ENCODE measurements around the gene NUTM2D.
"Not testable (repeated sequence)": the region's sequence is repeated elsewhere in the genome, so short reads cannot be mapped to it uniquely, and the experiment has no call there.

NUTM2D gene

GRCh38 chr10:87342249-87342710 is 15.3 kb upstream of the NUTM2D start:
- DNase-seq (ENCODE audit: low spot score in 2 of 2) (peak; percentile 44 to 49), ATAC-seq (replicated peaks; ENCODE audit: extremely low read depth, poor library complexity, severe bottlenecking) (peak; percentile 92)
- Mint-ChIP-seq H3K4me3 (peak overlapping the region; percentile 78), H3K27ac (ENCODE audit: low read depth) (peak overlapping the region; percentile 61), H3K4me1 (peaks cover 11% of the 10 kb centered on the region)
- H3K27me3 Mint-ChIP-seq; H3K36me3 Mint-ChIP-seq (ENCODE audit: insufficient read depth); H3K9me3 Mint-ChIP-seq: not testable (repeated sequence)

- Mint-ChIP-seq H3K27ac (ENCODE audit: low read depth) (peak overlapping the region; percentile 61), H3K4me1 (peaks cover 11% of the 10 kb centered on the region), H3K4me3 (peak overlapping the region; percentile 78)
- H3K36me3 Mint-ChIP-seq (ENCODE audit: insufficient read depth); H3K9me3 Mint-ChIP-seq; H3K27me3 Mint-ChIP-seq: not testable (repeated sequence)
- ATAC-seq (replicated peaks; ENCODE audit: extremely low read depth, poor library complexity, severe bottlenecking) (peak; percentile 75), DNase-seq (ENCODE audit: low spot score in 2 of 2) (peak; percentile 61 to 76)
Measured at GRCh38 chr10:87342711-87343258, 14.8 kb upstream of the NUTM2D start.

GRCh38 chr10:87345743-87346142 is 11.8 kb upstream of the NUTM2D start:
- not testable (repeated sequence) for DNase-seq (ENCODE audit: low spot score in 2 of 2); H3K27me3 Mint-ChIP-seq; ATAC-seq (replicated peaks; ENCODE audit: extremely low read depth, poor library complexity, severe bottlenecking); H3K36me3 Mint-ChIP-seq (ENCODE audit: insufficient read depth); H3K4me1 Mint-ChIP-seq; H3K4me3 Mint-ChIP-seq; H3K9me3 Mint-ChIP-seq; H3K27ac Mint-ChIP-seq (ENCODE audit: low read depth)

GRCh38 chr10:87350161-87350560 is 7.4 kb upstream of the NUTM2D start:
- H3K4me3 Mint-ChIP-seq; H3K36me3 Mint-ChIP-seq (ENCODE audit: insufficient read depth); H3K4me1 Mint-ChIP-seq; H3K27me3 Mint-ChIP-seq; H3K27ac Mint-ChIP-seq (ENCODE audit: low read depth); H3K9me3 Mint-ChIP-seq; ATAC-seq (replicated peaks; ENCODE audit: extremely low read depth, poor library complexity, severe bottlenecking); DNase-seq (ENCODE audit: low spot score in 2 of 2): not testable (repeated sequence)

GRCh38 chr10:87352825-87353224 is 4.7 kb upstream of the NUTM2D start:
- H3K27me3 Mint-ChIP-seq; H3K4me1 Mint-ChIP-seq; DNase-seq (ENCODE audit: low spot score in 2 of 2); H3K36me3 Mint-ChIP-seq (ENCODE audit: insufficient read depth); H3K9me3 Mint-ChIP-seq; H3K4me3 Mint-ChIP-seq; H3K27ac Mint-ChIP-seq (ENCODE audit: low read depth); ATAC-seq (replicated peaks; ENCODE audit: extremely low read depth, poor library complexity, severe bottlenecking): not testable (repeated sequence)

GRCh38 chr10:87355110-87355509 is 2.4 kb upstream of the NUTM2D start:
- H3K9me3 Mint-ChIP-seq; H3K4me3 Mint-ChIP-seq; H3K27me3 Mint-ChIP-seq; H3K27ac Mint-ChIP-seq (ENCODE audit: low read depth); DNase-seq (ENCODE audit: low spot score in 2 of 2); H3K36me3 Mint-ChIP-seq (ENCODE audit: insufficient read depth); ATAC-seq (replicated peaks; ENCODE audit: extremely low read depth, poor library complexity, severe bottlenecking); H3K4me1 Mint-ChIP-seq: not testable (repeated sequence)

- not testable (repeated sequence) for ATAC-seq (replicated peaks; ENCODE audit: extremely low read depth, poor library complexity, severe bottlenecking); DNase-seq (ENCODE audit: low spot score in 2 of 2); H3K36me3 Mint-ChIP-seq (ENCODE audit: insufficient read depth); H3K4me1 Mint-ChIP-seq; H3K4me3 Mint-ChIP-seq; H3K9me3 Mint-ChIP-seq; H3K27ac Mint-ChIP-seq (ENCODE audit: low read depth); H3K27me3 Mint-ChIP-seq
Measured at GRCh38 chr10:87358159-87358558, 615 bp downstream of the NUTM2D start.

- not testable (repeated sequence) for DNase-seq (ENCODE audit: low spot score in 2 of 2); H3K4me3 Mint-ChIP-seq; H3K27me3 Mint-ChIP-seq; H3K27ac Mint-ChIP-seq (ENCODE audit: low read depth); H3K36me3 Mint-ChIP-seq (ENCODE audit: insufficient read depth); H3K4me1 Mint-ChIP-seq; ATAC-seq (replicated peaks; ENCODE audit: extremely low read depth, poor library complexity, severe bottlenecking); H3K9me3 Mint-ChIP-seq
Measured at GRCh38 chr10:87369514-87370112, 12.1 kb downstream of the NUTM2D start.

GRCh38 chr10:87374091-87374490 is 16.5 kb downstream of the NUTM2D start:
- H3K4me1 Mint-ChIP-seq; H3K9me3 Mint-ChIP-seq; H3K36me3 Mint-ChIP-seq (ENCODE audit: insufficient read depth); H3K4me3 Mint-ChIP-seq; ATAC-seq (replicated peaks; ENCODE audit: extremely low read depth, poor library complexity, severe bottlenecking); H3K27me3 Mint-ChIP-seq; DNase-seq (ENCODE audit: low spot score in 2 of 2); H3K27ac Mint-ChIP-seq (ENCODE audit: low read depth): not testable (repeated sequence)

- H3K36me3 Mint-ChIP-seq (ENCODE audit: insufficient read depth); H3K27me3 Mint-ChIP-seq; ATAC-seq (replicated peaks; ENCODE audit: extremely low read depth, poor library complexity, severe bottlenecking); H3K27ac Mint-ChIP-seq (ENCODE audit: low read depth); H3K4me3 Mint-ChIP-seq; DNase-seq (ENCODE audit: low spot score in 2 of 2); H3K4me1 Mint-ChIP-seq; H3K9me3 Mint-ChIP-seq: not testable (repeated sequence)
Measured at GRCh38 chr10:87379115-87379514, 21.6 kb downstream of the NUTM2D start.

GRCh38 chr10:87383149-87383857 is 25.8 kb downstream of the NUTM2D start:
- H3K27ac Mint-ChIP-seq (ENCODE audit: low read depth); H3K4me1 Mint-ChIP-seq; H3K4me3 Mint-ChIP-seq; H3K9me3 Mint-ChIP-seq; DNase-seq (ENCODE audit: low spot score in 2 of 2); H3K27me3 Mint-ChIP-seq; H3K36me3 Mint-ChIP-seq (ENCODE audit: insufficient read depth); ATAC-seq (replicated peaks; ENCODE audit: extremely low read depth, poor library complexity, severe bottlenecking): not testable (repeated sequence)

- not testable (repeated sequence) for H3K27ac Mint-ChIP-seq (ENCODE audit: low read depth); ATAC-seq (replicated peaks; ENCODE audit: extremely low read depth, poor library complexity, severe bottlenecking); H3K4me1 Mint-ChIP-seq; H3K9me3 Mint-ChIP-seq; H3K36me3 Mint-ChIP-seq (ENCODE audit: insufficient read depth); H3K27me3 Mint-ChIP-seq; H3K4me3 Mint-ChIP-seq; DNase-seq (ENCODE audit: low spot score in 2 of 2)
Measured at GRCh38 chr10:87384283-87384682, 26.7 kb downstream of the NUTM2D start.

GRCh38 chr10:87385762-87386360 is 28.3 kb downstream of the NUTM2D start:
- not testable (repeated sequence) for H3K9me3 Mint-ChIP-seq; H3K4me1 Mint-ChIP-seq; H3K4me3 Mint-ChIP-seq; DNase-seq (ENCODE audit: low spot score in 2 of 2); H3K27me3 Mint-ChIP-seq; H3K36me3 Mint-ChIP-seq (ENCODE audit: insufficient read depth); ATAC-seq (replicated peaks; ENCODE audit: extremely low read depth, poor library complexity, severe bottlenecking); H3K27ac Mint-ChIP-seq (ENCODE audit: low read depth)

All from central memory CD8-positive, alpha-beta T cell (primary cell).